ENCODE results near the gene SLC52A1.

- TF ChIP-seq CTCF (IDR thresholded peaks at IDR 0.05) = no peak
- no peak for TF ChIP-seq POLR2A (IDR thresholded peaks at IDR 0.05)
Observed at GRCh38 chr17:5002121-5002788, 33.0 kb downstream of the SLC52A1 start.

Data from uterus (tissue), 2 donors.